HG03469 (cell line): ENCODE measurements around the gene WDR88.
"Not testable (repeated sequence)": the region's sequence is repeated elsewhere in the genome, so short reads cannot be mapped to it uniquely, and the experiment has no call there.

Experiments
- ATAC-seq: cut with Tn5 transposase; IDR thresholded peaks from one replicate; pipeline ENCODE4 v1.9.1; 2021; ENCODE audit warnings: mild to moderate bottlenecking, moderate library complexity, moderate number of reproducible peaks; ENCODE audit not compliant: unreplicated experiment

The WDR88 gene

GRCh38 chr19:33167438-33167837 lies 35.5 kb downstream of the WDR88 start:
- ATAC-seq, result no peak

GRCh38 chr19:33168528-33168927 lies 36.6 kb downstream of the WDR88 start:
- ATAC-seq, result no peak

GRCh38 chr19:33171222-33171795 lies 39.4 kb downstream of the WDR88 start:
- no peak for ATAC-seq

- ATAC-seq, result no peak
Observed at GRCh38 chr19:33171916-33172359, 40.0 kb downstream of the WDR88 start.

- ATAC-seq, result no peak
Observed at GRCh38 chr19:33174186-33174585, 42.3 kb downstream of the WDR88 start.

GRCh38 chr19:33175156-33175782 lies 43.4 kb downstream of the WDR88 start:
- no peak for ATAC-seq

- ATAC-seq, result peak; percentile 5
Observed at GRCh38 chr19:33175886-33176669, 44.2 kb downstream of the WDR88 start.

GRCh38 chr19:33176670-33177416 lies 44.9 kb downstream of the WDR88 start:
- peak; percentile 62 for ATAC-seq

GRCh38 chr19:33177417-33177979 lies 45.6 kb downstream of the WDR88 start:
- ATAC-seq, result no peak

- no peak for ATAC-seq
Observed at GRCh38 chr19:33186431-33187182, 54.7 kb downstream of the WDR88 start.

GRCh38 chr19:33187183-33187540 lies 55.2 kb downstream of the WDR88 start:
- no peak for ATAC-seq

- no peak for ATAC-seq
Observed at GRCh38 chr19:33189453-33189852, 57.5 kb downstream of the WDR88 start.

GRCh38 chr19:33191092-33191491 lies 59.2 kb downstream of the WDR88 start:
- ATAC-seq, result not testable (repeated sequence)

GRCh38 chr19:33191501-33191900 lies 59.6 kb downstream of the WDR88 start:
- no peak for ATAC-seq

- no peak for ATAC-seq
Observed at GRCh38 chr19:33192010-33192409, 60.1 kb downstream of the WDR88 start.

- ATAC-seq, result no peak
Observed at GRCh38 chr19:33193269-33193864, 61.5 kb downstream of the WDR88 start.

GRCh38 chr19:33193865-33194362 lies 62.0 kb downstream of the WDR88 start, which contains the start of gene LRP3:
LRP3 (plus strand) TSS chr19:33194330; CDS start chr19:33194786, 456 bp downstream.
- no peak for ATAC-seq

GRCh38 chr19:33194532-33194885 lies 62.6 kb downstream of the WDR88 start:
- ATAC-seq, result no peak

- no peak for ATAC-seq
Observed at GRCh38 chr19:33194886-33195644, 63.2 kb downstream of the WDR88 start.
